K562 (cell line): ENCODE data around the gene KIF14. TPM values are rescaled to one million over a fixed set of nuclear protein-coding genes. Genes with fewer than 3 reads are reported as not detected.

ENCODE experiments used
- CHCHD3 ChIP-seq: fragments of 250-450 bp; sonication (Bioruptor Pico); IDR thresholded peaks from 2 replicates; pipeline ENCODE4 v2.1.2; 2022; ENCODE audit warnings: mild to moderate bottlenecking
- FOXJ3 ChIP-seq: sonication (generic); formaldehyde crosslinking; IDR thresholded peaks from 2 replicates; pipeline ENCODE4 v1.4.0; 2020; ENCODE audit warnings: mild to moderate bottlenecking, missing genetic modification reagents
- HDAC1 ChIP-seq, 2 experiments: fragments of 450-650 bp; IDR thresholded peaks; 2 replicates each; pipeline ENCODE4 v1.6.1; 2016 to 2017; ENCODE audit warnings: inconsistent platforms in 1 of 2, mild to moderate bottlenecking in 1 of 2, moderate library complexity in 1 of 2
- HDAC8 ChIP-seq: fragments of 450-650 bp; IDR thresholded peaks from 2 replicates; pipeline ENCODE4 v1.6.1; 2016; ENCODE audit warnings: mild to moderate bottlenecking, missing genetic modification characterization, moderate library complexity, missing compliant biosample characterization
- MIER1 ChIP-seq: fragments of 450-650 bp; IDR thresholded peaks from 2 replicates; pipeline ENCODE4 v1.6.1; 2016; ENCODE audit warnings: antibody characterized with exemption, mild to moderate bottlenecking, low read depth
- POLR3G ChIP-seq: IDR thresholded peaks from 2 replicates; pipeline ENCODE4 v1.6.1; 2011; ENCODE audit not compliant: insufficient read length, insufficient replicate concordance; ENCODE audit errors: extremely low read depth
- PTBP1 ChIP-seq: fragments of 200-400 bp; formaldehyde crosslinking; IDR thresholded peaks from 2 replicates; pipeline ENCODE4 v1.6.1; 2017; ENCODE audit warnings: low read depth, low read length
- SAP30 ChIP-seq: fragments of 200-600 bp; sonication (generic); IDR thresholded peaks from 2 replicates; pipeline ENCODE4 v1.6.1; 2012; ENCODE audit warnings: borderline replicate concordance, low read depth, mild to moderate bottlenecking, moderate library complexity, low read length, control low read depth, inconsistent platforms; ENCODE audit not compliant: insufficient read depth, poor library complexity, severe bottlenecking
- SMARCA4 ChIP-seq: fragments of 450-650 bp; IDR thresholded peaks from 2 replicates; pipeline ENCODE4 v1.6.1; 2016
- SNIP1 ChIP-seq: fragments of 450-650 bp; IDR thresholded peaks from 2 replicates; pipeline ENCODE4 v1.7.1; 2017; ENCODE audit warnings: low read depth, mild to moderate bottlenecking
- TAF15 ChIP-seq: fragments of 200-400 bp; formaldehyde crosslinking; IDR thresholded peaks from 2 replicates; pipeline ENCODE4 v1.6.1; 2017; ENCODE audit warnings: mild to moderate bottlenecking, low read depth, low read length, moderate library complexity
- TSC22D4 ChIP-seq: fragments of 450-650 bp; IDR thresholded peaks from 2 replicates; pipeline ENCODE4 v1.6.1; 2016; ENCODE audit warnings: missing genetic modification characterization, missing biosample characterization, control low read depth
- ZC3H11A ChIP-seq: IDR thresholded peaks from 2 replicates; pipeline ENCODE4 v1.6.1; 2012; ENCODE audit warnings: low read depth, low read length, improper control_type of control experiment
- ZNF121 ChIP-seq: sonication (generic); formaldehyde crosslinking; conservative IDR thresholded peaks from 2 replicates; pipeline ENCODE4 v1.8.0; 2022; ENCODE audit warnings: missing genetic modification reagents
- ZNF253 ChIP-seq: fragments of 250-450 bp; sonication (Bioruptor Pico); conservative IDR thresholded peaks from 2 replicates; pipeline ENCODE4 v1.6.1; 2021; ENCODE audit warnings: mild to moderate bottlenecking
- ZNF561 ChIP-seq: fragments of 450-650 bp; formaldehyde crosslinking; conservative IDR thresholded peaks from 2 replicates; pipeline ENCODE4 v1.4.0; 2020; ENCODE audit warnings: mild to moderate bottlenecking, moderate library complexity
- ZNF695 ChIP-seq: fragments of 450-650 bp; formaldehyde crosslinking; IDR thresholded peaks from 2 replicates; pipeline ENCODE4 v1.4.0; 2020; ENCODE audit warnings: mild to moderate bottlenecking, moderate library complexity
- ZNF699 ChIP-seq: fragments of 250-450 bp; sonication (Bioruptor Pico); IDR thresholded peaks from 2 replicates; pipeline ENCODE4 v1.8.0; 2021; ENCODE audit warnings: mild to moderate bottlenecking, moderate library complexity; ENCODE audit not compliant: insufficient replicate concordance
- ZNF707 ChIP-seq: fragments of 250-450 bp; sonication (Bioruptor Pico); conservative IDR thresholded peaks from 2 replicates; pipeline ENCODE4 v1.8.0; 2022; ENCODE audit warnings: inconsistent platforms, mild to moderate bottlenecking, moderate library complexity
- polyA plus RNA-seq, 8 experiments: library from polyadenylated mRNA; depleted of rRNA in 4 of 8; stranded (reverse) in 5 of 8; unstranded in 3 of 8; fragments of >200 nt; fragmentation: Nextera tagmentation in 2 of 8; fragmentation: Illumina TruSeq in 1 of 8; extraction: Ambion mirVana in 2 of 8; extraction: Trizol in 1 of 8; gene quantifications; 2 replicates each; pipeline versions ENCODE4 v1.2.1 to v1.2.3, GENCODE V29; 2011 to 2014; ENCODE audit warnings: inconsistent platforms in 1 of 8, missing spikeins in 1 of 8
- total RNA-seq, 7 experiments: library from RNA; depleted of rRNA in 6 of 7; stranded (reverse); fragments of >200 nt in 6 of 7; fragmentation: Illumina TruSeq in 2 of 7; extraction: Trizol in 2 of 7; gene quantifications; 2 replicates each; pipeline versions ENCODE4 v1.2.1 to v1.2.3, GENCODE V29; 2011 to 2021; ENCODE audit warnings: low replicate concordance in 1 of 7
- TF ChIP-seq, protein P1 (sequence below): IDR thresholded peaks from 3 replicates; pipeline ENCODE4 v1.6.1; 2011; ENCODE audit warnings: borderline replicate concordance, mild to moderate bottlenecking; ENCODE audit not compliant: insufficient read length, insufficient read depth
- TF ChIP-seq, protein P2 (sequence below): fragments of 450-650 bp; formaldehyde crosslinking; conservative IDR thresholded peaks from 2 replicates; pipeline ENCODE4 v1.4.0; 2022; ENCODE audit warnings: mild to moderate bottlenecking, missing genetic modification characterization
- TF ChIP-seq, protein P3 (sequence below): IDR thresholded peaks from 2 replicates; pipeline ENCODE4 v1.6.1; 2012; ENCODE audit warnings: low read depth, low read length, improper control_type of control experiment, borderline replicate concordance
- TF ChIP-seq, protein P4 (sequence below), 2 experiments: fragments of 250-450 bp in 1 of 2; fragments of 450-650 bp in 1 of 2; sonication (Bioruptor Pico) in 1 of 2; IDR thresholded peaks; 2 replicates each; pipeline versions ENCODE4 v1.6.1 to v1.8.0; 2016 to 2021; ENCODE audit warnings: mild to moderate bottlenecking in 2 of 2, moderate library complexity in 2 of 2, missing compliant biosample characterization in 1 of 2, missing genetic modification characterization in 1 of 2

KIF14 gene
- total and polyA plus RNA-seq, 9 of the 15 experiments (the other 6 are each of a cell fraction or from before 2014, with no cell fraction given), result 11.5 to 47.4 (median 29.0) TPM

DNA sequence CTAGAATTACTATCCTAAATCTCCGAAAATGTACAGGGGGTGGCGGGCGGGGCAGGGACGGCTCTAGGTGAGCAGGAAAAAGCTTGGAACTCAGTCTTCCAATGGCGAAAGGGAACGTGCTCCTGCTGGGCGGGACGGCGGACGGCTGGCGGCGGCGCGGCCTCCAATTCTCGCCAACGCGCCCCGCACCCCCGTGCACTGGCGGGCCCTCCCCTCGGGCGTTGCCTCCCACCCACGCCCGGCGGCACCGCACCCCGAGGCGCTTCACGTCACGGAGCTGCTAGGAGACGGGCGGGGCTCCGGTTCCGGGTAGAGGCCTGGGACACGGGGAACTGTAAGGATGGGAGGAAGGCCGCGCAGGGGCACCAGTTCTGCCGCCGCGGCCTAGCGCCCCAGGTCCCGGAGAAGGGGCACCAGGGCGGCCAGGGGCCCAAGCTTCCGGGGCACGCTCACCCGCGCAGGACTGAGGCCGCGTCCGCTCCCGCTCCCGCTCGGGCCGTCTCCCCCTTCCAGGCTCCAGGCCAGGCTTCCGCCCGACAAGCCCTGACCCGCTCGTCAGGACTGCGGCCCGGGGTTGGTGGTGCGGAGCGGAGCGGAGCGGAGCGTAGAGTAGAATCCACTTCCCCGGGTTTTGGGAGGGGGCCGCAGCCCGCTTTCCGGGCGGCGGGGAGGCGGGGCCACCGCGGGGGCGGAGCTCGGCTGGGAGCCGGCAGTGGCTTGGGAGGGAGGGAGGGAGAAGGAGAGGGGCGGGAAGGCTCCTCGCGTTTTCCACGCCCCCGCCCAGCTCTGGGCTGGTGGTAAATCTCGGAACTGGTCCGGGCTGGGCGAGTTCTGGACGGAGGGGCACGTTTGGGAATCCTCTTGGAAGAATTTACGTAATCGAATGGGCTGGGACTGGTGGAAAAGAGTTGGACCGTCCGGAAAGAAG is 49.0 kb upstream of the KIF14 start, which contains the start of gene DDX59 (continued):
- TF ChIP-seq, protein P1, sequence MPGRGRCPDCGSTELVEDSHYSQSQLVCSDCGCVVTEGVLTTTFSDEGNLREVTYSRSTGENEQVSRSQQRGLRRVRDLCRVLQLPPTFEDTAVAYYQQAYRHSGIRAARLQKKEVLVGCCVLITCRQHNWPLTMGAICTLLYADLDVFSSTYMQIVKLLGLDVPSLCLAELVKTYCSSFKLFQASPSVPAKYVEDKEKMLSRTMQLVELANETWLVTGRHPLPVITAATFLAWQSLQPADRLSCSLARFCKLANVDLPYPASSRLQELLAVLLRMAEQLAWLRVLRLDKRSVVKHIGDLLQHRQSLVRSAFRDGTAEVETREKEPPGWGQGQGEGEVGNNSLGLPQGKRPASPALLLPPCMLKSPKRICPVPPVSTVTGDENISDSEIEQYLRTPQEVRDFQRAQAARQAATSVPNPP, result no peak
- TF ChIP-seq POLR3G (no peak), FOXJ3 (CRISPR knock-in tag) (no peak), ZNF561 (CRISPR knock-in tag) (no peak), SMARCA4 (0 out of 2 replicates have a peak, but pooled peaks have one; percentile 12), CHCHD3 (CRISPR knock-in tag) (no peak), MIER1 (no peak), TAF15 (no peak), ZNF695 (no peak), ZNF121 (CRISPR knock-in tag) (no peak), HDAC8 (tag) (peak; percentile 43; the same call in 1 of the 2 replicates), PTBP1 (no peak), ZNF707 (no peak), SAP30 (peak; percentile 69), ZC3H11A (no peak), SNIP1 (no peak), ZNF699 (CRISPR knock-in tag) (no peak), TSC22D4 (tag) (no peak), HDAC1 (IDR thresholded peaks at IDR 0.05) (peak in 1 of 2 experiments; percentile 70; a peak in 2 of 4 replicates), ZNF253 (CRISPR knock-in tag) (0 out of 2 replicates have a peak, but pooled peaks have one; percentile 33)
- TF ChIP-seq, protein P2, sequence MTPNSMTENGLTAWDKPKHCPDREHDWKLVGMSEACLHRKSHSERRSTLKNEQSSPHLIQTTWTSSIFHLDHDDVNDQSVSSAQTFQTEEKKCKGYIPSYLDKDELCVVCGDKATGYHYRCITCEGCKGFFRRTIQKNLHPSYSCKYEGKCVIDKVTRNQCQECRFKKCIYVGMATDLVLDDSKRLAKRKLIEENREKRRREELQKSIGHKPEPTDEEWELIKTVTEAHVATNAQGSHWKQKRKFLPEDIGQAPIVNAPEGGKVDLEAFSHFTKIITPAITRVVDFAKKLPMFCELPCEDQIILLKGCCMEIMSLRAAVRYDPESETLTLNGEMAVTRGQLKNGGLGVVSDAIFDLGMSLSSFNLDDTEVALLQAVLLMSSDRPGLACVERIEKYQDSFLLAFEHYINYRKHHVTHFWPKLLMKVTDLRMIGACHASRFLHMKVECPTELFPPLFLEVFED (CRISPR knock-in tag), result no peak; the same call in 1 of the 2 replicates
- TF ChIP-seq, protein P3, sequence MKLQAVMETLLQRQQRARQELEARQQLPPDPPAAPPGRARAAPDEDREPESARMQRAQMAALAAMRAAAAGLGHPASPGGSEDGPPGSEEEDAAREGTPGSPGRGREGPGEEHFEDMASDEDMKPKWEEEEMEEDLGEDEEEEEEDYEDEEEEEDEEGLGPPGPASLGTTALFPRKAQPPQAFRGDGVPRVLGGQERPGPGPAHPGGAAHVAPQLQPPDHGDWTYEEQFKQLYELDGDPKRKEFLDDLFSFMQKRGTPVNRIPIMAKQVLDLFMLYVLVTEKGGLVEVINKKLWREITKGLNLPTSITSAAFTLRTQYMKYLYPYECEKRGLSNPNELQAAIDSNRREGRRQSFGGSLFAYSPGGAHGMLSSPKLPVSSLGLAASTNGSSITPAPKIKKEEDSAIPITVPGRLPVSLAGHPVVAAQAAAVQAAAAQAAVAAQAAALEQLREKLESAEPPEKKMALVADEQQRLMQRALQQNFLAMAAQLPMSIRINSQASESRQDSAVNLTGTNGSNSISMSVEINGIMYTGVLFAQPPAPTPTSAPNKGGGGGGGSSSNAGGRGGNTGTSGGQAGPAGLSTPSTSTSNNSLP, result no peak; the same call in 1 of the 2 replicates
- TF ChIP-seq, protein P4, sequence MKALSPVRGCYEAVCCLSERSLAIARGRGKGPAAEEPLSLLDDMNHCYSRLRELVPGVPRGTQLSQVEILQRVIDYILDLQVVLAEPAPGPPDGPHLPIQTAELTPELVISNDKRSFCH (CRISPR knock-in tag; IDR thresholded peaks at IDR 0.05), result no peak
- TF ChIP-seq, protein P4 (tag; IDR thresholded peaks at IDR 0.05), result peak; percentile 92
